Measurements from ENCODE around the gene QDPR.

The QDPR gene

DNA sequence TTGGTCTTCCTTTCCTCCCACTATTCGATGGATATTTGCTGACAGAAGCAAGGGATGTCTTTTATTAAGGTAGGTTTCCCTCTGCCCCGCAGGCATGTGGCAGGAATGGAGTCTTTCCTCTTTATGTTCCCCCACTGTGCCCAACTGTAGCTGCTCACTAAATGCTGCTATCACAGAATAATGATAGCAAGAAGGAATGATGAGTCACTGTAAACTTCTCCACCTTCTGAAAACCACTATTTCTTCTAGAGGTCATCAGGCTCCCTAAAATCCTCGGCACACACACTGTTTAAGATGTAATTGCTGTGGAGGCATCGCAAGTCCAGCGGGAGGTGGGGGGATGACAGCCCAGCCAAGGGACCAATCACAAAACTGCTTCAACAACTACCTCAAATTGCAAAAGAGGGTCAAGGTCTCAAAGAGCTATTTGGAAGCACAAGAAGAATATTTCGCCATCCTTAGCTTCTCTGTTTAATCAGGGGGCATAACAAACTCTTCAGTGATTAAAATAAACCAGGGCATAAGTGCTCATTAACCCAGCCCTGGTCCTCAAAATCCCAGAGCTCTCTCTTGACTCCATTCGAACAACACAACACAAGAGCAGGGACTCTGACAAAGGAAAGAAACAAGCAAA, 13.9 kb downstream of the QDPR start:
- TF ChIP-seq ELF4 (IDR thresholded peaks at IDR 0.05) (no peak), NFRKB (IDR thresholded peaks at IDR 0.05) (no peak), TARDBP (IDR thresholded peaks at IDR 0.05) (no peak), CTBP1 (IDR thresholded peaks at IDR 0.05; ENCODE audit: borderline replicate concordance) (no peak), FOXA1 (IDR thresholded peaks at IDR 0.05) (no peak), FOXM1 (IDR thresholded peaks at IDR 0.05; ENCODE audit: borderline replicate concordance) (no peak), BHLHE40 (IDR thresholded peaks at IDR 0.05; ENCODE audit: borderline replicate concordance) (no peak)
- TF ChIP-seq, protein P1, sequence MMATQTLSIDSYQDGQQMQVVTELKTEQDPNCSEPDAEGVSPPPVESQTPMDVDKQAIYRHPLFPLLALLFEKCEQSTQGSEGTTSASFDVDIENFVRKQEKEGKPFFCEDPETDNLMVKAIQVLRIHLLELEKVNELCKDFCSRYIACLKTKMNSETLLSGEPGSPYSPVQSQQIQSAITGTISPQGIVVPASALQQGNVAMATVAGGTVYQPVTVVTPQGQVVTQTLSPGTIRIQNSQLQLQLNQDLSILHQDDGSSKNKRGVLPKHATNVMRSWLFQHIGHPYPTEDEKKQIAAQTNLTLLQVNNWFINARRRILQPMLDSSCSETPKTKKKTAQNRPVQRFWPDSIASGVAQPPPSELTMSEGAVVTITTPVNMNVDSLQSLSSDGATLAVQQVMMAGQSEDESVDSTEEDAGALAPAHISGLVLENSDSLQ (IDR thresholded peaks at IDR 0.05): no peak

DNA sequence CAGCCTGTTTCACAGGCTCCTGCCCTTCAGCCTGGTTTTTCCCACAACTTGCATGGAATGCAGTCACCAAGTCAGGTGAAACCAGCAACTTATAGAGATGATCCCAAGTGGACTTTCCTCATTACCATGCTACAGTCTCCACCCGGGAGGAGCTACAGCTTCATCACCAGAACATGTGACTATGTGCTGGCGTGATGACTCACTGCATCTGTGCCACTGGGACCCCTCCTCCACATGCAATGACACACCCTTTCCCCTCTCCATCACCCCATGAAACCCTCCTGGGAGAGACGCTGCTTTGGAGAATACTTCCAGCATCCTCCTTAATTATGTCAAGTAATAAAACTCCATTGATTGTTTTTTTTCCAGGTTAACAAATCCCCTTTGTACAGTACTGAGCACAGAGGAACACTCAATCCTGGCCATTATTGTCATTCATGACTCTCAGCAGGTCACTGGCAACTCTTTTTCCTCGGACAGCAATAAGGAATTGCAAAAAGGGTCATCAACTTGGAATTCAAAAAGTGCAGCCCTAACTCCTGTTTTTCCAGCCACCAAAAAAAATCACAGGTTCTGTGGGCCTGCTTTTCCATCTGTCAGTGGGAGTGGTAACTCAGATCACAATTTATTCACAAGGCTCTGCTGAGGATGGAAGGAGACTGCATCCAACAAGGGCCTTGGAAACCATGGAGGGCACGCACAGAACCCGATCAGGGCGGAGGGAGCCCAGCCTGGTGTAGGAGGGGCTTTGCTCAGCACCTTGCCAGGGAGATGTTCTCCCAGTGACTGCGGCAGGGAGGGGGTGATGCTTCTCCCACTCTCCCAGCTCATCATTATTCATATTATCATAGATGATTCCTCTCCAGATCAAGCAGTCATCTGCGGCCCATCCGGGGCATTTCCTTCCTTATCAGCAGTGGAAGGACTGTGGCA, 17.4 kb downstream of the QDPR start:
- TF ChIP-seq ZNF384 (IDR thresholded peaks at IDR 0.05): no peak
- no peak for TF ChIP-seq NFRKB (IDR thresholded peaks at IDR 0.05)
- TF ChIP-seq, protein P1 (IDR thresholded peaks at IDR 0.05): no peak
- no peak for TF ChIP-seq TARDBP (IDR thresholded peaks at IDR 0.05)
- no peak for TF ChIP-seq ELF4 (IDR thresholded peaks at IDR 0.05)
- no peak for TF ChIP-seq BHLHE40 (IDR thresholded peaks at IDR 0.05; ENCODE audit: borderline replicate concordance)
- TF ChIP-seq SP1 (IDR thresholded peaks at IDR 0.05): no peak
- TF ChIP-seq CTBP1 (IDR thresholded peaks at IDR 0.05; ENCODE audit: borderline replicate concordance): no peak
- TF ChIP-seq ARNT (IDR thresholded peaks at IDR 0.05): no peak
- TF ChIP-seq FOXA1 (IDR thresholded peaks at IDR 0.05): no peak
- TF ChIP-seq LEF1 (IDR thresholded peaks at IDR 0.05; ENCODE audit: borderline replicate concordance): no peak
- TF ChIP-seq FOXM1 (IDR thresholded peaks at IDR 0.05; ENCODE audit: borderline replicate concordance): no peak
- no peak for TF ChIP-seq HDGF (IDR thresholded peaks at IDR 0.05; ENCODE audit: borderline replicate concordance)
- no peak for TF ChIP-seq FOXK2 (IDR thresholded peaks at IDR 0.05)
- no peak for TF ChIP-seq SUZ12 (IDR thresholded peaks at IDR 0.05)
- TF ChIP-seq L3MBTL2 (conservative IDR thresholded peaks at IDR 0.05): no peak
- POLR2A ChIA-PET: interaction anchor here (1.4 kb wide), 1 partner anchor 16 kb away, joined by 4 read pairs; no protein-coding TSS in a partner anchor
- DNase-seq (ENCODE audit: extremely low spot score): no peak
- CTCF ChIA-PET: interaction anchor here (0.7 kb wide), 1 partner anchor 22 kb away, joined by 3 read pairs; no protein-coding TSS in a partner anchor

More for the DNA sequence above, 13.9 kb downstream of the QDPR start:
- ChIA-PET CTCF (no interaction called here), POLR2A (no interaction called here)
- no peak for DNase-seq (ENCODE audit: extremely low spot score)

DNA sequence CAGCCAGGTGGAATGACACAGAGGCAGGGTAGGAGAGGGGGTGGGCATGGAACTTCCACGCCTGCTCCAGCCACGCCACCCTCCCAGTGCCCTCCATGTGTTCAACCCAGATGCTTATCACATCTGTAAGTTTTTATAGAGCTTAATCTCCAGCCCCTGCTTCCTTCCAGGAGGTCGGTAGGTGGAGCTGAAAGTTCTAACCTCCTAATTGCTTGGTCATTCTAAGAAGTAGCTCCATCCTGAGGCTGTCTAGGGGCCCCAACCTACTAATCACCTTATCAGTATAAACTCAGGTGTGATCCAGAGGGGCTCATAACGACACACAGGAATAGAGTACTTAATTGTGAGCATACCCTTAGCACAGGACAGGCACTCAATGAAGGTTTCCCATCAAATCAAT, 18.3 kb downstream of the QDPR start:
- no peak for DNase-seq (ENCODE audit: extremely low spot score)
- POLR2A ChIA-PET: interaction anchor here (1.4 kb wide), 1 partner anchor 17 kb away, joined by 4 read pairs; no protein-coding TSS in a partner anchor
- CTCF ChIA-PET: interaction anchor here (0.7 to 1.2 kb wide), 3 partner anchors 19 to 324 kb away, joined by 3 to 4 read pairs (median 3); partner anchors contain the start of gene QDPR
- TF ChIP-seq, protein P1 (IDR thresholded peaks at IDR 0.05): no peak
- TF ChIP-seq SUZ12 (IDR thresholded peaks at IDR 0.05): no peak
- TF ChIP-seq ARNT (IDR thresholded peaks at IDR 0.05): no peak
- TF ChIP-seq TARDBP (IDR thresholded peaks at IDR 0.05): no peak
- TF ChIP-seq ZNF384 (IDR thresholded peaks at IDR 0.05): no peak

DNA sequence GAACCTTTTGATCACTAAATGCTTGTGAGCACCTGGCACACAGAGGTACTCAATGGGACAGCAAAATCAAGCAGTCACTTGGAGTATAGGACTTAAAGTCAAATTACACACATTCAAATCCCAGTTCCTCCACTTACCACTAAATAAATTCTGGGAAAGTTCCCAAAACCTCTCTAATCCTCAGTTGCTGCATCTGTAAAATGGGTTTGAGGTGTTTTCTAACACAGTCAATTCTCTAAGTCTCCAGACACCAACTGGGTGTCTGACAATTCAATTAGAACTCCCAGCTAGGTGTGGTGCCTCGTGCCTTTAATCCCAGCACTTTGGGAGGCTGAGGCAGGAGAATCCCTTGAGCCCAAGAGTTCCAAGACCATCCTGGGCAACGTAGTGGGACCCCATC, 19.0 kb downstream of the QDPR start:
- CTCF ChIA-PET: interaction anchor here (0.7 to 1.2 kb wide), 3 partner anchors 19 to 324 kb away, joined by 3 to 4 read pairs (median 3); partner anchors contain the start of gene QDPR
- TF ChIP-seq CTBP1 (IDR thresholded peaks at IDR 0.05; ENCODE audit: borderline replicate concordance): no peak
- no peak for TF ChIP-seq SP1 (IDR thresholded peaks at IDR 0.05)
- TF ChIP-seq L3MBTL2 (conservative IDR thresholded peaks at IDR 0.05): no peak
- no peak for TF ChIP-seq FOXM1 (IDR thresholded peaks at IDR 0.05; ENCODE audit: borderline replicate concordance)
- no peak for TF ChIP-seq ARNT (IDR thresholded peaks at IDR 0.05)
- no peak for TF ChIP-seq ELF4 (IDR thresholded peaks at IDR 0.05)
- no peak for TF ChIP-seq BHLHE40 (IDR thresholded peaks at IDR 0.05; ENCODE audit: borderline replicate concordance)
- no peak for TF ChIP-seq ZNF384 (IDR thresholded peaks at IDR 0.05)
- TF ChIP-seq, protein P1 (IDR thresholded peaks at IDR 0.05): no peak
- no peak for TF ChIP-seq FOXA1 (IDR thresholded peaks at IDR 0.05)
- no peak for TF ChIP-seq TARDBP (IDR thresholded peaks at IDR 0.05)
- TF ChIP-seq FOXK2 (IDR thresholded peaks at IDR 0.05): no peak
- no peak for DNase-seq (ENCODE audit: extremely low spot score)
- POLR2A ChIA-PET: no interaction called here

DNA sequence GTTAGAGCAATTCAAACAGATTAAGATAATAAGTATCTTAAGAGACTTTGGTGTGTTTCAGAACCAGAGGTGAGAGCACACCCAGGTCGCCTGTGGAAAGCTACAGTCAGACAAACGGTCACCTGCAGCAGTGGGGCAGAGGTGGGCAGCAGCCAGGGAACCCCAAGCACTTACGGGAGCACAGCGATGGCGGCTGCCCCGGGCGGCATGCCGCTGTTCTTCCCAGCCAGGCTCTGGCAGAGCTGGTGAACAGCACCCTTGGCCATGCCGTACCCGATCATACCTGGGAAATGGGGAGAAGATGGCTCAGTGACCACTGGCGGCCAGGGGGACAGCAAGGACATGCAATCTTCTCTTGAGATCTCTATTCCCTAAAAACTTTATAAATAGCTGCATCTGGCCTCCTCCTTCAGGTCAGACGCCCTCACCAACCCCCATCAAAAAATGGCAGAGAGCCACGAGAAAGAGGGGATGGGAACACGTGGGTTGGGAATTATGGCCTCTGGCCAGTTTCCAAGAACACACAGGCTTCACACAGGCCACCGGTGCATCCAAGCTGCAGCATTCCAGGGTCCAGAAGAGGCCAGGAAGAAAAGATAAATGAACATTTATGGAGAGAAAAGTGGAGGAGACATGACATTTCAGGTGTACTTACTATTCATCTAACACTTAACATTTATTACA, 19.7 kb downstream of the QDPR start:
- no peak for TF ChIP-seq SP1 (IDR thresholded peaks at IDR 0.05)
- no peak for TF ChIP-seq ZNF384 (IDR thresholded peaks at IDR 0.05)
- no peak for TF ChIP-seq LEF1 (IDR thresholded peaks at IDR 0.05; ENCODE audit: borderline replicate concordance)
- TF ChIP-seq L3MBTL2 (conservative IDR thresholded peaks at IDR 0.05): no peak
- TF ChIP-seq FOXK2 (IDR thresholded peaks at IDR 0.05): no peak
- TF ChIP-seq TARDBP (IDR thresholded peaks at IDR 0.05): no peak
- no peak for TF ChIP-seq ELF4 (IDR thresholded peaks at IDR 0.05)
- CTCF ChIA-PET: no interaction called here
- POLR2A ChIA-PET: no interaction called here
- DNase-seq (ENCODE audit: extremely low spot score): no peak

Data from HEK293T (cell line).